GM23338 (cell line): Measurements from ENCODE around the gene CDK3. TPM values are rescaled to one million over a fixed set of nuclear protein-coding genes. Genes with fewer than 3 reads are reported as not detected.

Experiments used
- ATAC-seq: fragments of 200-7000 bp; cut with Tn5 transposase; 3 replicates; pipeline ENCODE4 v1.9.1; 2020
- DNase-seq: peaks from one replicate; pipeline ENCODE4 v3.0.0-alpha.2; 2015; ENCODE audit warnings: low spot score
- H2AFZ ChIP-seq: fragments of 200-600 bp; sonication (generic); 2 replicates; pipeline ENCODE4 v1.8.0; 2016; ENCODE audit warnings: antibody characterized with exemption, mild to moderate bottlenecking, moderate library complexity
- H3F3A ChIP-seq: fragments of 200-600 bp; sonication (generic); replicated peaks from 2 replicates; pipeline ENCODE4 v1.8.0; 2017; ENCODE audit warnings: antibody characterized with exemption, mixed run types, low read depth
- H3K27ac ChIP-seq: fragments of 200-600 bp; sonication (generic); 2 replicates; pipeline ENCODE4 v1.6.1; 2016; ENCODE audit warnings: low read depth
- H3K27me3 ChIP-seq: fragments of 200-600 bp; sonication (generic); 2 replicates; pipeline ENCODE4 v1.8.0; 2016; ENCODE audit warnings: mild to moderate bottlenecking, mixed run types, moderate library complexity; ENCODE audit not compliant: insufficient read depth
- H3K36me3 ChIP-seq: fragments of 200-600 bp; sonication (generic); 2 replicates; pipeline ENCODE4 v1.8.0; 2016; ENCODE audit warnings: mild to moderate bottlenecking; ENCODE audit not compliant: insufficient read depth
- H3K4me1 ChIP-seq: fragments of 200-600 bp; sonication (generic); 2 replicates; pipeline ENCODE4 v1.8.0; 2016; ENCODE audit warnings: mild to moderate bottlenecking, moderate library complexity; ENCODE audit not compliant: insufficient read depth
- H3K4me2 ChIP-seq: fragments of 200-600 bp; sonication (generic); 2 replicates; pipeline ENCODE4 v1.7.1; 2017; ENCODE audit warnings: mixed run types
- H3K4me3 ChIP-seq: fragments of 200-600 bp; sonication (generic); 2 replicates; pipeline ENCODE4 v1.6.1; 2016; ENCODE audit warnings: mixed run types
- H3K79me2 ChIP-seq: fragments of 200-600 bp; sonication (generic); replicated peaks from 2 replicates; pipeline ENCODE4 v1.8.0; 2017; ENCODE audit warnings: mild to moderate bottlenecking; ENCODE audit not compliant: insufficient read depth
- H3K9me2 ChIP-seq: fragments of 200-600 bp; sonication (generic); 2 replicates; pipeline ENCODE4 v1.8.0; 2017; ENCODE audit not compliant: insufficient read depth
- H4K20me1 ChIP-seq: fragments of 200-600 bp; sonication (generic); replicated peaks from 2 replicates; pipeline ENCODE4 v1.8.0; 2017; ENCODE audit warnings: mild to moderate bottlenecking; ENCODE audit not compliant: insufficient read depth
- H3K27ac Mint-ChIP-seq: 2 replicates; pipeline ENCODE4 v1.8.0; 2020; ENCODE audit warnings: inconsistent platforms, mild to moderate bottlenecking, moderate library complexity, mixed read lengths
- H3K27me3 Mint-ChIP-seq: 3 replicates; pipeline ENCODE4 v1.8.0; 2022; ENCODE audit warnings: low read depth, mild to moderate bottlenecking, moderate library complexity, mixed read lengths, inconsistent platforms; ENCODE audit not compliant: insufficient read depth, poor library complexity
- H3K36me3 Mint-ChIP-seq: 3 replicates; pipeline ENCODE4 v1.8.0; 2021; ENCODE audit warnings: low read depth, mild to moderate bottlenecking, inconsistent platforms, moderate library complexity, mixed read lengths
- H3K4me1 Mint-ChIP-seq: 3 replicates; pipeline ENCODE4 v1.8.0; 2020; ENCODE audit warnings: mild to moderate bottlenecking, inconsistent platforms, mixed read lengths
- H3K4me3 Mint-ChIP-seq: 3 replicates; pipeline ENCODE4 v1.8.0; 2021; ENCODE audit warnings: moderate library complexity, mild to moderate bottlenecking, inconsistent platforms, mixed read lengths
- H3K9me3 Mint-ChIP-seq: 3 replicates; pipeline ENCODE4 v1.8.0; 2020; ENCODE audit warnings: moderate library complexity, mild to moderate bottlenecking, inconsistent platforms, mixed read lengths
- CREB1 ChIP-seq: fragments of 250-450 bp; sonication (Bioruptor Pico); IDR thresholded peaks from 2 replicates; pipeline ENCODE4 v1.5.0; 2020; ENCODE audit warnings: low read depth, mild to moderate bottlenecking, moderate library complexity
- STAT1 ChIP-seq: IDR thresholded peaks from one replicate; pipeline ENCODE4 v1.6.1; 2016; ENCODE audit warnings: antibody characterized with exemption; ENCODE audit not compliant: unreplicated experiment
- ZNF114 ChIP-seq: fragments of 250-450 bp; sonication (Bioruptor Pico); IDR thresholded peaks from 2 replicates; pipeline ENCODE4 v1.5.0; 2020; ENCODE audit warnings: mild to moderate bottlenecking, moderate library complexity
- ZNF331 ChIP-seq: fragments of 250-450 bp; sonication (Bioruptor Pico); IDR thresholded peaks from 2 replicates; pipeline ENCODE4 v1.5.0; 2020; ENCODE audit warnings: low read depth, mild to moderate bottlenecking, moderate library complexity
- polyA plus RNA-seq: library from polyadenylated mRNA; unstranded; fragments of >200 nt; fragmentation: Nextera tagmentation; extraction: Ambion mirVana; gene quantifications from 2 replicates; pipeline ENCODE4 v1.2.1, GENCODE V29; 2016
- total RNA-seq: library from RNA; depleted of rRNA; stranded (reverse); fragments of >200 nt; shearing (Covaris generic); gene quantifications from 2 replicates; pipeline ENCODE4 v1.2.3, GENCODE V29; 2014
- TF ChIP-seq, protein P1 (sequence below): fragments of 250-450 bp; sonication (Bioruptor Pico); IDR thresholded peaks from 2 replicates; pipeline ENCODE4 v1.5.0; 2020; ENCODE audit warnings: mild to moderate bottlenecking, moderate library complexity
- TF ChIP-seq, protein P2 (sequence below): IDR thresholded peaks from one replicate; pipeline ENCODE4 v1.6.1; 2018; ENCODE audit warnings: antibody characterized with exemption; ENCODE audit not compliant: unreplicated experiment

The CDK3 gene
- total and polyA plus RNA-seq, 2 experiments from 2014 or later: 7.9 to 10.2 TPM

DNA sequence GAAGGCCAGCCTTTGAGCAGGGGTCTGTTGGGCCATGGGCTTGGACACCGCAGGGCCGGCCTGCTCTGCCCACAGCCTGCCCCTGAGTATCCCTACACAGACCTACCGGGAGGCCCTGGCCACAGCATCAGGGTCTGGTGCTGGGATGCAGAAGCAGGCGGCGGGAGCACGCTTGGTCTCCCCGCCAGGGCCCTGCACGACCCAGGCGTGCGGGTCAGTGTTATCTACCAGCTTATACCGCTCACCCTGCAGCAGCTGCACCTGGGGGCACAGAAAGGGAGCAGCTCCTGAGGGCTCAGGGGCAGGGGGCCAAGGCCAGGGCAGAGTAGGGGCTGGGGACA lies 17.7 kb downstream of the CDK3 start:
- Mint-ChIP-seq H3K4me3 (no peak overlapping the region), H3K27me3 (peaks cover 9% of the 10 kb centered on the region), H3K4me1 (peaks cover 3% of the 10 kb centered on the region; the same call in 2 of the 3 replicates), H3K27ac (no peak overlapping the region), H3K36me3 (no peaks in the 10 kb centered on the region), H3K9me3 (no peaks in the 10 kb centered on the region)
- no peak overlapping the region for H3K4me3 ChIP-seq
- H3K27ac ChIP-seq: no peak overlapping the region
- no peaks in the 10 kb centered on the region for H3K9me2 ChIP-seq
- DNase-seq (no peak), ATAC-seq (no peak)
- H2AFZ ChIP-seq: no peak overlapping the region
- H3K27me3 ChIP-seq: no peaks in the 10 kb centered on the region
- no peak overlapping the region for H3K4me2 ChIP-seq
- H3K79me2 ChIP-seq: no peaks in the 10 kb centered on the region
- TF ChIP-seq, protein P1, sequence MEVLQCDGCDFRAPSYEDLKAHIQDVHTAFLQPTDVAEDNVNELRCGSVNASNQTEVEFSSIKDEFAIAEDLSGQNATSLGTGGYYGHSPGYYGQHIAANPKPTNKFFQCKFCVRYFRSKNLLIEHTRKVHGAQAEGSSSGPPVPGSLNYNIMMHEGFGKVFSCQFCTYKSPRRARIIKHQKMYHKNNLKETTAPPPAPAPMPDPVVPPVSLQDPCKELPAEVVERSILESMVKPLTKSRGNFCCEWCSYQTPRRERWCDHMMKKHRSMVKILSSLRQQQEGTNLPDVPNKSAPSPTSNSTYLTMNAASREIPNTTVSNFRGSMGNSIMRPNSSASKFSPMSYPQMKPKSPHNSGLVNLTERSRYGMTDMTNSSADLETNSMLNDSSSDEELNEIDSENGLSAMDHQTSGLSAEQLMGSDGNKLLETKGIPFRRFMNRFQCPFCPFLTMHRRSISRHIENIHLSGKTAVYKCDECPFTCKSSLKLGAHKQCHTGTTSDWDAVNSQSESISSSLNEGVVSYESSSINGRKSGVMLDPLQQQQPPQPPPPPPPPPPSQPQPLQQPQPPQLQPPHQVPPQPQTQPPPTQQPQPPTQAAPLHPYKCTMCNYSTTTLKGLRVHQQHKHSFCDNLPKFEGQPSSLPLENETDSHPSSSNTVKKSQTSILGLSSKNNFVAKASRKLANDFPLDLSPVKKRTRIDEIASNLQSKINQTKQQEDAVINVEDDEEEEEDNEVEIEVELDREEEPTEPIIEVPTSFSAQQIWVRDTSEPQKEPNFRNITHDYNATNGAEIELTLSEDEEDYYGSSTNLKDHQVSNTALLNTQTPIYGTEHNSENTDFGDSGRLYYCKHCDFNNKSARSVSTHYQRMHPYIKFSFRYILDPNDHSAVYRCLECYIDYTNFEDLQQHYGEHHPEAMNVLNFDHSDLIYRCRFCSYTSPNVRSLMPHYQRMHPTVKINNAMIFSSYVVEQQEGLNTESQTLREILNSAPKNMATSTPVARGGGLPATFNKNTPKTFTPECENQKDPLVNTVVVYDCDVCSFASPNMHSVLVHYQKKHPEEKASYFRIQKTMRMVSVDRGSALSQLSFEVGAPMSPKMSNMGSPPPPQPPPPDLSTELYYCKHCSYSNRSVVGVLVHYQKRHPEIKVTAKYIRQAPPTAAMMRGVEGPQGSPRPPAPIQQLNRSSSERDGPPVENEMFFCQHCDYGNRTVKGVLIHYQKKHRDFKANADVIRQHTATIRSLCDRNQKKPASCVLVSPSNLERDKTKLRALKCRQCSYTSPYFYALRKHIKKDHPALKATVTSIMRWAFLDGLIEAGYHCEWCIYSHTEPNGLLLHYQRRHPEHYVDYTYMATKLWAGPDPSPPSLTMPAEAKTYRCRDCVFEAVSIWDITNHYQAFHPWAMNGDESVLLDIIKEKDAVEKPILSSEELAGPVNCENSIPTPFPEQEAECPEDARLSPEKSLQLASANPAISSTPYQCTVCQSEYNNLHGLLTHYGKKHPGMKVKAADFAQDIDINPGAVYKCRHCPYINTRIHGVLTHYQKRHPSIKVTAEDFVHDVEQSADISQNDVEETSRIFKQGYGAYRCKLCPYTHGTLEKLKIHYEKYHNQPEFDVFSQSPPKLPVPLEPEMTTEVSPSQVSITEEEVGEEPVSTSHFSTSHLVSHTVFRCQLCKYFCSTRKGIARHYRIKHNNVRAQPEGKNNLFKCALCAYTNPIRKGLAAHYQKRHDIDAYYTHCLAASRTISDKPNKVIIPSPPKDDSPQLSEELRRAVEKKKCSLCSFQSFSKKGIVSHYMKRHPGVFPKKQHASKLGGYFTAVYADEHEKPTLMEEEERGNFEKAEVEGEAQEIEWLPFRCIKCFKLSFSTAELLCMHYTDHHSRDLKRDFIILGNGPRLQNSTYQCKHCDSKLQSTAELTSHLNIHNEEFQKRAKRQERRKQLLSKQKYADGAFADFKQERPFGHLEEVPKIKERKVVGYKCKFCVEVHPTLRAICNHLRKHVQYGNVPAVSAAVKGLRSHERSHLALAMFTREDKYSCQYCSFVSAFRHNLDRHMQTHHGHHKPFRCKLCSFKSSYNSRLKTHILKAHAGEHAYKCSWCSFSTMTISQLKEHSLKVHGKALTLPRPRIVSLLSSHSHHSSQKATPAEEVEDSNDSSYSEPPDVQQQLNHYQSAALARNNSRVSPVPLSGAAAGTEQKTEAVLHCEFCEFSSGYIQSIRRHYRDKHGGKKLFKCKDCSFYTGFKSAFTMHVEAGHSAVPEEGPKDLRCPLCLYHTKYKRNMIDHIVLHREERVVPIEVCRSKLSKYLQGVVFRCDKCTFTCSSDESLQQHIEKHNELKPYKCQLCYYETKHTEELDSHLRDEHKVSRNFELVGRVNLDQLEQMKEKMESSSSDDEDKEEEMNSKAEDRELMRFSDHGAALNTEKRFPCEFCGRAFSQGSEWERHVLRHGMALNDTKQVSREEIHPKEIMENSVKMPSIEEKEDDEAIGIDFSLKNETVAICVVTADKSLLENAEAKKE (CRISPR knock-in tag): no peak
- TF ChIP-seq, protein P2, sequence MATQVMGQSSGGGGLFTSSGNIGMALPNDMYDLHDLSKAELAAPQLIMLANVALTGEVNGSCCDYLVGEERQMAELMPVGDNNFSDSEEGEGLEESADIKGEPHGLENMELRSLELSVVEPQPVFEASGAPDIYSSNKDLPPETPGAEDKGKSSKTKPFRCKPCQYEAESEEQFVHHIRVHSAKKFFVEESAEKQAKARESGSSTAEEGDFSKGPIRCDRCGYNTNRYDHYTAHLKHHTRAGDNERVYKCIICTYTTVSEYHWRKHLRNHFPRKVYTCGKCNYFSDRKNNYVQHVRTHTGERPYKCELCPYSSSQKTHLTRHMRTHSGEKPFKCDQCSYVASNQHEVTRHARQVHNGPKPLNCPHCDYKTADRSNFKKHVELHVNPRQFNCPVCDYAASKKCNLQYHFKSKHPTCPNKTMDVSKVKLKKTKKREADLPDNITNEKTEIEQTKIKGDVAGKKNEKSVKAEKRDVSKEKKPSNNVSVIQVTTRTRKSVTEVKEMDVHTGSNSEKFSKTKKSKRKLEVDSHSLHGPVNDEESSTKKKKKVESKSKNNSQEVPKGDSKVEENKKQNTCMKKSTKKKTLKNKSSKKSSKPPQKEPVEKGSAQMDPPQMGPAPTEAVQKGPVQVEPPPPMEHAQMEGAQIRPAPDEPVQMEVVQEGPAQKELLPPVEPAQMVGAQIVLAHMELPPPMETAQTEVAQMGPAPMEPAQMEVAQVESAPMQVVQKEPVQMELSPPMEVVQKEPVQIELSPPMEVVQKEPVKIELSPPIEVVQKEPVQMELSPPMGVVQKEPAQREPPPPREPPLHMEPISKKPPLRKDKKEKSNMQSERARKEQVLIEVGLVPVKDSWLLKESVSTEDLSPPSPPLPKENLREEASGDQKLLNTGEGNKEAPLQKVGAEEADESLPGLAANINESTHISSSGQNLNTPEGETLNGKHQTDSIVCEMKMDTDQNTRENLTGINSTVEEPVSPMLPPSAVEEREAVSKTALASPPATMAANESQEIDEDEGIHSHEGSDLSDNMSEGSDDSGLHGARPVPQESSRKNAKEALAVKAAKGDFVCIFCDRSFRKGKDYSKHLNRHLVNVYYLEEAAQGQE: no peak
- TF ChIP-seq CREB1 (no peak), ZNF114 (CRISPR knock-in tag) (no peak), STAT1 (no peak), ZNF331 (CRISPR knock-in tag) (no peak)
- no peaks in the 10 kb centered on the region for H4K20me1 ChIP-seq
- no peaks in the 10 kb centered on the region for H3K36me3 ChIP-seq
- 0 out of 2 replicates have a peak, but pooled peaks cover 6% of the 10 kb centered on the region for H3F3A ChIP-seq
- no peaks in the 10 kb centered on the region for H3K4me1 ChIP-seq
